MM.1S (cell line): ENCODE data around the gene MMP23B.

ENCODE experiments used
- CTCF ChIP-seq: fragments of 300-600 bp; sonication (generic); IDR thresholded peaks from 2 replicates; pipeline ENCODE4 v1.5.1; 2016; ENCODE audit warnings: antibody characterized with exemption, low read length, mixed read lengths
- EZH2 ChIP-seq: fragments of 300-600 bp; sonication (generic); optimal IDR thresholded peaks from 2 replicates; pipeline ENCODE3; 2017; ENCODE audit warnings: low read depth, mild to moderate bottlenecking, antibody characterized with exemption, low read length, mixed read lengths

- TF ChIP-seq CTCF: peak; percentile 88
- no peak for TF ChIP-seq EZH2
Measured at GRCh38 chr1:1678581-1679380, 46.8 kb downstream of the MMP23B start.
